ENCODE data around the gene PLEKHF1.

DNA sequence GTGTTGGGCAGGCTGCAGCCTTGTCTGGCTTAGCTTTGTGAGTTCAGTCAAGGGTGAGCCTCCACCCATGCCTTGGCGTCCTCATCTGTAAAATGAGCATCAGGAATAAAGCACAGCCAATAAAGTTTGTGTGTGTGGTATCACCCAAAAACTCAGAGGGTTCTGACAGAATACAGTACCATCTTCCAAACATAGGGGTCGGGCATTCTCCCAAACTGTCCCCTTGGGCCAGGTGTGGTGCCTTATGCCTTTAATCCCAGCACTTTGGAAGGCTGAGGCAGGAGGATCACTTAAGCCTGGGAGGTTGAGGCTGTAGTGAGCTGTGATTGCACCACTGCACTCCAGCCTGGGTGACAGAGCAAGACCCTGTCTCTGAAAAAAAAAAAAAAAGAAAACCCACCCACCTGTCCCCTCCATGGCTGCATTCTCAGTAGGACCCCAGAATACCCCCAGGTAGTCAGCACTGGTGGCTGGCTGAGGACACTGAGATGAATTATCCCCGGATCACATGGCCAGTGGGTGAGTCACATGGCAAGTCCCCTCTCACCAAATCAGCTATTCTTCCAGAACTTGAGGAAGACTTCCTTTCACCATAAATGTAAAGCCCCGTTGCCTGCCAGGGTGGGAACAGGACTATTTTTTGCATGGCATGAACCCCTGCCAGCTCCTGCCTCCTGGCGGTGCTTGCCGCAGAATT is 40.6 kb upstream of the PLEKHF1 start:
- TF ChIP-seq, protein P1, sequence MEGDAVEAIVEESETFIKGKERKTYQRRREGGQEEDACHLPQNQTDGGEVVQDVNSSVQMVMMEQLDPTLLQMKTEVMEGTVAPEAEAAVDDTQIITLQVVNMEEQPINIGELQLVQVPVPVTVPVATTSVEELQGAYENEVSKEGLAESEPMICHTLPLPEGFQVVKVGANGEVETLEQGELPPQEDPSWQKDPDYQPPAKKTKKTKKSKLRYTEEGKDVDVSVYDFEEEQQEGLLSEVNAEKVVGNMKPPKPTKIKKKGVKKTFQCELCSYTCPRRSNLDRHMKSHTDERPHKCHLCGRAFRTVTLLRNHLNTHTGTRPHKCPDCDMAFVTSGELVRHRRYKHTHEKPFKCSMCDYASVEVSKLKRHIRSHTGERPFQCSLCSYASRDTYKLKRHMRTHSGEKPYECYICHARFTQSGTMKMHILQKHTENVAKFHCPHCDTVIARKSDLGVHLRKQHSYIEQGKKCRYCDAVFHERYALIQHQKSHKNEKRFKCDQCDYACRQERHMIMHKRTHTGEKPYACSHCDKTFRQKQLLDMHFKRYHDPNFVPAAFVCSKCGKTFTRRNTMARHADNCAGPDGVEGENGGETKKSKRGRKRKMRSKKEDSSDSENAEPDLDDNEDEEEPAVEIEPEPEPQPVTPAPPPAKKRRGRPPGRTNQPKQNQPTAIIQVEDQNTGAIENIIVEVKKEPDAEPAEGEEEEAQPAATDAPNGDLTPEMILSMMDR (conservative IDR thresholded peaks at IDR 0.05), result no peak
- no peak for TF ChIP-seq ZFX (IDR thresholded peaks at IDR 0.05)
